ENCODE data around the gene GSX2.

- TF ChIP-seq JUND (IDR thresholded peaks at IDR 0.05; ENCODE audit: low read length): no peak
- no peak for TF ChIP-seq KDM1A (IDR thresholded peaks at IDR 0.05; ENCODE audit: borderline replicate concordance, low read length)
- no peak for TF ChIP-seq ATF2 (IDR thresholded peaks at IDR 0.05; ENCODE audit: low read length)
- TF ChIP-seq, protein P1, sequence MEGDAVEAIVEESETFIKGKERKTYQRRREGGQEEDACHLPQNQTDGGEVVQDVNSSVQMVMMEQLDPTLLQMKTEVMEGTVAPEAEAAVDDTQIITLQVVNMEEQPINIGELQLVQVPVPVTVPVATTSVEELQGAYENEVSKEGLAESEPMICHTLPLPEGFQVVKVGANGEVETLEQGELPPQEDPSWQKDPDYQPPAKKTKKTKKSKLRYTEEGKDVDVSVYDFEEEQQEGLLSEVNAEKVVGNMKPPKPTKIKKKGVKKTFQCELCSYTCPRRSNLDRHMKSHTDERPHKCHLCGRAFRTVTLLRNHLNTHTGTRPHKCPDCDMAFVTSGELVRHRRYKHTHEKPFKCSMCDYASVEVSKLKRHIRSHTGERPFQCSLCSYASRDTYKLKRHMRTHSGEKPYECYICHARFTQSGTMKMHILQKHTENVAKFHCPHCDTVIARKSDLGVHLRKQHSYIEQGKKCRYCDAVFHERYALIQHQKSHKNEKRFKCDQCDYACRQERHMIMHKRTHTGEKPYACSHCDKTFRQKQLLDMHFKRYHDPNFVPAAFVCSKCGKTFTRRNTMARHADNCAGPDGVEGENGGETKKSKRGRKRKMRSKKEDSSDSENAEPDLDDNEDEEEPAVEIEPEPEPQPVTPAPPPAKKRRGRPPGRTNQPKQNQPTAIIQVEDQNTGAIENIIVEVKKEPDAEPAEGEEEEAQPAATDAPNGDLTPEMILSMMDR (IDR thresholded peaks at IDR 0.05; ENCODE audit: control extremely low read depth in 1 of 3, insufficient read depth in 1 of 3, low read depth in 1 of 3, low read length in 3 of 3): no peak
Observed at GRCh38 chr4:54149323-54149722, 49.4 kb downstream of the GSX2 start.

All from H1 (cell line).